ENCODE data around the gene NAA25. TPM values are rescaled to one million over a fixed set of nuclear protein-coding genes. Genes with fewer than 3 reads are reported as not detected.
"Not testable (repeated sequence)": the region's sequence is repeated elsewhere in the genome, so short reads cannot be mapped to it uniquely, and the experiment has no call there.

Gene NAA25
- total RNA-seq, 1 experiment from 2014 or later, result 55.0 TPM

DNA sequence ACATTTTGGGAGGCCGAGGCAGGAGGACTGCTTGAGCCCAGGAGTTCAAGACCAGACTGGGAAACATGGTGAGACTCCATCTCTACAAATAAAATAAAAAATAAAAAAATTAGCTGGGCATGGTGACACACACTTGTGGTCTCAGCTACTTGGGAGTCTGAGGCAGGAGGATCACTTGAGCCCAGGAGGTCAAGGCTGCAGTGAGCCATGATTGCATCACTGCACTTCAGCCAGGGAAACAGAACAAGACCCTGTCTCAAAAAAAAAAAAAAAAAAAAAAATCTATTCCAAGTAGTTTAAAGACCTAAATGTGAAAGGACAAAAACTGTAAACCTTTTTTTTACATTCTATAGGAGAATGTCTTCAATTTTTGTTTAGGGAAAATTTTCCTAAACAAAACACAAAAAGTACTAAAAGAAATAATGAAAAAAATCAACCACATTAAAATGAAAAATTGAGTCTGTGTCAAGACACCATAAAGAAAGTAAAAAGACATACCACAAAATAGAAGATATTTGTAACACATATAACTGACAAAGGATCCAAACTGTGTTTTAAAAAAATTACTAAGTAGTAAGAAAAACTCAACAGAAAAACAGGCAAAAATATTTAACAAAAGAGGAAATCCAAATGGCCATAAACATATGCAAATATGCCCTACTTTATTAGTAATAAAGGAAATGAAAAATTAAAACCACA lies 112.7 kb downstream of the NAA25 start:
- Mint-ChIP-seq H3K9me3 (ENCODE audit: low read depth, unreplicated experiment) (no peaks in the 10 kb centered on the region), H3K27ac (ENCODE audit: unreplicated experiment) (no peak overlapping the region), H3K4me1 (ENCODE audit: low read depth, unreplicated experiment) (peaks cover 7% of the 10 kb centered on the region), H3K4me3 (ENCODE audit: low read depth, unreplicated experiment) (no peak overlapping the region), H3K36me3 (ENCODE audit: insufficient read depth, unreplicated experiment) (no peaks in the 10 kb centered on the region), H3K27me3 (ENCODE audit: unreplicated experiment) (no peaks in the 10 kb centered on the region)
- CTCF ChIA-PET, result interaction anchor here (0.6 kb wide), 2 partner anchors 346 to 1183 kb away, joined by 3 to 4 read pairs; no protein-coding TSS in a partner anchor
- intact Hi-C loops (cut with micrococcal nuclease; ENCODE audit: unreplicated experiment), result no loop called here
- no TSS peak for BruUV-seq (replicated peaks)
- TF ChIP-seq, protein P1, sequence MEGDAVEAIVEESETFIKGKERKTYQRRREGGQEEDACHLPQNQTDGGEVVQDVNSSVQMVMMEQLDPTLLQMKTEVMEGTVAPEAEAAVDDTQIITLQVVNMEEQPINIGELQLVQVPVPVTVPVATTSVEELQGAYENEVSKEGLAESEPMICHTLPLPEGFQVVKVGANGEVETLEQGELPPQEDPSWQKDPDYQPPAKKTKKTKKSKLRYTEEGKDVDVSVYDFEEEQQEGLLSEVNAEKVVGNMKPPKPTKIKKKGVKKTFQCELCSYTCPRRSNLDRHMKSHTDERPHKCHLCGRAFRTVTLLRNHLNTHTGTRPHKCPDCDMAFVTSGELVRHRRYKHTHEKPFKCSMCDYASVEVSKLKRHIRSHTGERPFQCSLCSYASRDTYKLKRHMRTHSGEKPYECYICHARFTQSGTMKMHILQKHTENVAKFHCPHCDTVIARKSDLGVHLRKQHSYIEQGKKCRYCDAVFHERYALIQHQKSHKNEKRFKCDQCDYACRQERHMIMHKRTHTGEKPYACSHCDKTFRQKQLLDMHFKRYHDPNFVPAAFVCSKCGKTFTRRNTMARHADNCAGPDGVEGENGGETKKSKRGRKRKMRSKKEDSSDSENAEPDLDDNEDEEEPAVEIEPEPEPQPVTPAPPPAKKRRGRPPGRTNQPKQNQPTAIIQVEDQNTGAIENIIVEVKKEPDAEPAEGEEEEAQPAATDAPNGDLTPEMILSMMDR (IDR thresholded peaks at IDR 0.05; ENCODE audit: unreplicated experiment), result no peak
- DNase-seq, result no peak

DNA sequence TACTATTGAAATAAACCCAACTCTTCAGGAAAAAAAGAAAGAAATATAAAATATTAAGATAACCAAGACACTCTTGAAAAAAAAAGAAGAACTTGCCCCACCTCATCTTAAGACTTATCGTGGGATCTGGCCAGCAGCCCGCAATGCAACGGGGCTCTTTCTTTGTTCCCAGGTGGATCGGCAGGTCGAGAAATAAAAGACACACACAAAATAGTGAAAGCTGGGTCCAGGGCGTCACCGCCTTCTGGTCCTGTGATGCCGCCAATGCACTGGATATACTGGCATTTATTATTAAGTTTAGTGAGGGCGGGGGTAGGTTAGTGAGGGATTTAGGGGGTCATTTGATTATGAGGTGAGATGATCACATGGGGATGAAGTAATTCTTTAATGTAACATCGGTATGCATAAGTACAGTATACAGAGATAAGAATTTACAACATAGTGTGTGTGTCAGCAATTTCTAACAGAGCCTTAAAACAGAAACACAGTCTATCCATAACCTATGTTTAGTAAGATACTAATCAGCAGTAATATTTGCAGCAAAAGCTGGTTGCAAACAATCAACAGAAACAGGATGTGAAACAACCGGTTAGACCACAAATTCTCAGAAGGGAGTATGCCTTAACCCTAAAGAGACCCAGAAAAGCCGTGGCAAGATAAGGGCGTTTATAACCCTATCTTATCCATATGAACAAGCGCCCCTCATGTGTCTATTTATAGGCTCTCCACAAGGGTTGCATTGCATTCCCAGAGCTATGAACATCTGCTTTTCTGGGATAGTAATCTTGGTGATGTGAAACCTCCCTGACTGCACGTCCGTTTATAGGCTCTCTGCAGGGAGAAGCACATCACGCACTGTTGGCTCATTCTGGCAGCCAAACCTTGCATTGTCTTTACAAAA lies 114.1 kb downstream of the NAA25 start:
- H3K4me3 Mint-ChIP-seq (ENCODE audit: low read depth, unreplicated experiment); DNase-seq; H3K27me3 Mint-ChIP-seq (ENCODE audit: unreplicated experiment); H3K27ac Mint-ChIP-seq (ENCODE audit: unreplicated experiment); H3K36me3 Mint-ChIP-seq (ENCODE audit: insufficient read depth, unreplicated experiment); H3K4me1 Mint-ChIP-seq (ENCODE audit: low read depth, unreplicated experiment); intact Hi-C loops (cut with micrococcal nuclease; ENCODE audit: unreplicated experiment); BruUV-seq (replicated peaks); H3K9me3 Mint-ChIP-seq (ENCODE audit: low read depth, unreplicated experiment): not testable (repeated sequence)
- CTCF ChIA-PET, result interaction anchor here (0.9 kb wide), 1 partner anchor 10 kb away, joined by 3 read pairs; no protein-coding TSS in a partner anchor

DNA sequence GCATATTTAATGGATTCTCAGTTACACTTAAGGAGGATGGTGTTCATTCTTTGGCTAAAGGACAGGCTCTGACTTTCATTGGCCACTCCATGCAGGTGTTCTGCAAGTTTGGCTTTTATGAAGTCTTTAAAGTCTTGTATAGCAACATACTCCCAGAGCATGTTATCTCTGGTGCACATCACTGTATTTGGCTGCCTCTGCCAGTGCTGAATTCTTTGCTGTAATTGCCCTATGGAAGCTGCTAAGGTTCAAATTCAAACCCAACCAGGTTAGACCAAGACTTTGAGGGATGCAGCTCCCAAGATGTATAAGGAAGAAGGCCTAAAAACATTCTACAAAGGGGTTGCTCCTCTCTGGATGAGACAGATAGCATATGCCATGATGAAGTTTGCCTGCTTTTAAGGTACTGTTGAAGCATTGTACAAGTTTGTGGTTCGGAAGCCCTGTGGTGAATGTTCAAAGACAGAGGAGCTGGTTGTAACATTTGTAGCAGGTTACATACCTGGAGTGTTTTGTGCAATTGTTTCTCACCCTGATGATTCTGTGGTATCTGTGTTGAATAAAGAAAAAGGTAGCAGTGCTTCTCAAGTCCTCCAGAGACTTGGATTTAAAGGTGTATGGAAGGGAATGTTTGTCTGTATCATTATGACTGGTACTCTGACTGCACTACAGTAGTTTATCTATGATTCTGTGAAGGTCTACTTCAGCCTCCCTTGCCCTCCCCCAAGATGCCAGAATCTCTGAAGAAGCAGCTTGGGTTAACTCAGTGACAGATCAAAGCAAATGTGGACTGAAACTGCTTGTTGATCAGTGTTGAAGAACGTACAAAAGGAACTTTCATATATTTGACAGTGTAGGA lies 115.1 kb downstream of the NAA25 start:
- no peaks in the 10 kb centered on the region for H3K36me3 Mint-ChIP-seq (ENCODE audit: insufficient read depth, unreplicated experiment)
- H3K27me3 Mint-ChIP-seq (ENCODE audit: unreplicated experiment), result no peaks in the 10 kb centered on the region
- H3K4me1 Mint-ChIP-seq (ENCODE audit: low read depth, unreplicated experiment), result peaks cover 7% of the 10 kb centered on the region
- H3K4me3 Mint-ChIP-seq (ENCODE audit: low read depth, unreplicated experiment), result no peak overlapping the region
- TF ChIP-seq, protein P1 (IDR thresholded peaks at IDR 0.05; ENCODE audit: unreplicated experiment), result no peak
- DNase-seq, result no peak
- CTCF ChIA-PET, result no interaction called here
- intact Hi-C loops (cut with micrococcal nuclease; ENCODE audit: unreplicated experiment), result no loop called here
- no peaks in the 10 kb centered on the region for H3K9me3 Mint-ChIP-seq (ENCODE audit: low read depth, unreplicated experiment)
- H3K27ac Mint-ChIP-seq (ENCODE audit: unreplicated experiment), result no peak overlapping the region
- no TSS peak for BruUV-seq (replicated peaks)

DNA sequence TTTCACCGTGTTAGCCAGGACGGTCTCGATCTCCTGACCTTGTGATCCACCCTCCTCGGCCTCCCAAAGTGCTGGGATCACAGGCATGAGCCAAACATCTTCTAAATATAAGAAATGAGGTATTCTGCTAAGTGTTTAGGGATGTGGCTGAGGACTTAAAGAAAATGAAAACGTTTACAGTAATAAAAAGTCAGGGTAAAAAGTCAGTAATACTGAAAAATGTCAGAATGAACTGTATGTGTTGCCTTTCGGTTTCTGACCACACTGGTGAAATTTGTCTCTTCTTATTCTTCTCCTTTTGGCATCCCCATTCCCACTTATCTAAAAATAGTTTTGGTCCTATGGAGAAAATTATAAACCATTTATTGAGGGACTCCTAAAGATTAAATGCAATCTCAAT lies 116.1 kb downstream of the NAA25 start:
- CTCF ChIA-PET, result no interaction called here
- no TSS peak for BruUV-seq (replicated peaks)

More for the DNA sequence above, 116.1 kb downstream of the NAA25 start:
- no peak for DNase-seq
- H3K9me3 Mint-ChIP-seq (ENCODE audit: low read depth, unreplicated experiment), result no peaks in the 10 kb centered on the region
- TF ChIP-seq, protein P1 (IDR thresholded peaks at IDR 0.05; ENCODE audit: unreplicated experiment), result no peak
- H3K4me3 Mint-ChIP-seq (ENCODE audit: low read depth, unreplicated experiment), result no peak overlapping the region
- intact Hi-C loops (cut with micrococcal nuclease; ENCODE audit: unreplicated experiment), result no loop called here
- H3K36me3 Mint-ChIP-seq (ENCODE audit: insufficient read depth, unreplicated experiment), result no peaks in the 10 kb centered on the region
- H3K27ac Mint-ChIP-seq (ENCODE audit: unreplicated experiment), result no peak overlapping the region
- no peaks in the 10 kb centered on the region for H3K27me3 Mint-ChIP-seq (ENCODE audit: unreplicated experiment)
- H3K4me1 Mint-ChIP-seq (ENCODE audit: low read depth, unreplicated experiment), result peaks cover 7% of the 10 kb centered on the region
